Mononuclear cell (primary cell): ENCODE results near the gene CSNK1A1. TPM values are rescaled to one million over a fixed set of nuclear protein-coding genes. Genes with fewer than 3 reads are reported as not detected.

Experiments
- total RNA-seq: library from RNA; depleted of rRNA; stranded (reverse); fragments of >200 nt; gene quantifications from one replicate; pipeline ENCODE4 v1.2.3, GENCODE V29; 2012

Gene CSNK1A1
- total RNA-seq, 1 donor: 249 TPM

Other genes starting within 250 kb of the CSNK1A1 start
- gene GRPEL2, start 205.9 kb downstream of the CSNK1A1 start, total RNA-seq: 24.9 TPM
- 9.2 TPM for gene PCYOX1L, start 193.4 kb downstream of the CSNK1A1 start, total RNA-seq
- not detected for gene IL17B, start 172.1 kb downstream of the CSNK1A1 start, total RNA-seq
- not detected for gene ARHGEF37, start 30.1 kb upstream of the CSNK1A1 start, total RNA-seq
- gene PPARGC1B, start 178.9 kb upstream of the CSNK1A1 start, total RNA-seq: 2.6 TPM